Activated naive CD4-positive, alpha-beta T cell treated with anti-CD3 and anti-CD28 coated beads, Interleukin-2, amount 10 ng/mL, durations not matched to agents 7 days and 5 days (primary cell): ENCODE measurements around the gene CDC37L1.
A peak's percentile ranks its signal among the peaks of the same experiment; 100 is the strongest.
"Not testable (repeated sequence)": the region's sequence is repeated elsewhere in the genome, so short reads cannot be mapped to it uniquely, and the experiment has no call there.

Experiments
- CTCF ChIA-PET: fragments of 350-600 bp; sonication (Branson Sonifier 250); formaldehyde crosslinking; loops from one replicate; lab custom pipeline; 2021; ENCODE audit warnings: antibody characterized with exemption; lab: Charles Lee
- DNase-seq: peaks from one replicate; pipeline ENCODE4 v3.0.0-alpha.2; 2020
- H3K27ac Mint-ChIP-seq: one replicate; pipeline ENCODE4 v1.8.0; 2021; ENCODE audit warnings: mild to moderate bottlenecking, moderate library complexity, mixed read lengths
- H3K27me3 Mint-ChIP-seq: one replicate; pipeline ENCODE4 v1.8.0; 2021; ENCODE audit warnings: mild to moderate bottlenecking, mixed read lengths
- H3K36me3 Mint-ChIP-seq: one replicate; pipeline ENCODE4 v1.8.0; 2021; ENCODE audit warnings: mixed read lengths
- H3K4me1 Mint-ChIP-seq: one replicate; pipeline ENCODE4 v1.8.0; 2021; ENCODE audit warnings: mixed read lengths
- H3K4me3 Mint-ChIP-seq: one replicate; pipeline ENCODE4 v1.8.0; 2021; ENCODE audit warnings: mild to moderate bottlenecking, moderate library complexity, mixed read lengths
- H3K9me3 Mint-ChIP-seq: one replicate; pipeline ENCODE4 v1.8.0; 2021; ENCODE audit warnings: mixed read lengths

Gene CDC37L1

GRCh38 chr9:4740638-4741364, 61.4 kb downstream of the CDC37L1 start, which contains the start of gene AK3:
Gene AK3, minus strand, starts transcription at chr9:4741202. Its CDS starts 115 bp downstream, at chr9:4741087.
- peak within 1 kb of the TSS; percentile 89 for H3K4me3 Mint-ChIP-seq
- H3K4me1 Mint-ChIP-seq, result peaks cover 40% of the 10 kb centered on the region
- H3K36me3 Mint-ChIP-seq, result peaks cover 15% of the 10 kb centered on the region
- no peaks in the 10 kb centered on the region for H3K9me3 Mint-ChIP-seq
- CTCF ChIA-PET, result interaction anchor here (0.5 to 1.5 kb wide), 6 partner anchors 34 to 136 kb away, joined by 3 to 8 read pairs (median 3); partner anchors contain the start of gene PLPP6
- H3K27ac Mint-ChIP-seq, result peak within 1 kb of the TSS; percentile 90
- peak; percentile 92 for DNase-seq
- H3K27me3 Mint-ChIP-seq, result no peaks in the 10 kb centered on the region

GRCh38 chr9:4741365-4742089, 62.2 kb downstream of the CDC37L1 start:
- DNase-seq, result no peak
- H3K4me1 Mint-ChIP-seq, result peaks cover 38% of the 10 kb centered on the region
- H3K27ac Mint-ChIP-seq, result peak overlapping the region; percentile 83
- CTCF ChIA-PET, result interaction anchor here (1.5 kb wide), 1 partner anchor 79 kb away, joined by 8 read pairs; the partner anchor contains the start of gene PLPP6
- H3K27me3 Mint-ChIP-seq, result no peaks in the 10 kb centered on the region
- no peaks in the 10 kb centered on the region for H3K9me3 Mint-ChIP-seq
- H3K4me3 Mint-ChIP-seq, result peak overlapping the region; percentile 89
- peaks cover 13% of the 10 kb centered on the region for H3K36me3 Mint-ChIP-seq

GRCh38 chr9:4742246-4742645, 62.9 kb downstream of the CDC37L1 start:
- no peaks in the 10 kb centered on the region for H3K9me3 Mint-ChIP-seq
- H3K27me3 Mint-ChIP-seq, result no peaks in the 10 kb centered on the region
- peaks cover 12% of the 10 kb centered on the region for H3K36me3 Mint-ChIP-seq
- peaks cover 34% of the 10 kb centered on the region for H3K4me1 Mint-ChIP-seq
- no peak for DNase-seq
- CTCF ChIA-PET, result interaction anchor here (1.5 to 2.8 kb wide), 2 partner anchors 11 to 80 kb away, joined by 8 to 10 read pairs; partner anchors contain the start of gene PLPP6
- H3K4me3 Mint-ChIP-seq, result peak overlapping the region; percentile 89
- peak overlapping the region; percentile 83 for H3K27ac Mint-ChIP-seq

- CTCF ChIA-PET, result interaction anchor here (0.9 to 2.8 kb wide), 2 partner anchors 10 to 697 kb away, joined by 3 to 10 read pairs; no protein-coding TSS in a partner anchor
- Mint-ChIP-seq H3K4me3 (no peak overlapping the region), H3K4me1 (peaks cover 27% of the 10 kb centered on the region), H3K36me3 (peaks cover 10% of the 10 kb centered on the region), H3K27me3 (no peaks in the 10 kb centered on the region), H3K9me3 (no peaks in the 10 kb centered on the region), H3K27ac (no peak overlapping the region)
- no peak for DNase-seq
Observed at GRCh38 chr9:4743131-4743875, 63.9 kb downstream of the CDC37L1 start.

- CTCF ChIA-PET, result interaction anchor here (1.1 kb wide), 2 partner anchors 10 to 14 kb away, joined by 3 to 4 read pairs; no protein-coding TSS in a partner anchor
- no peak for DNase-seq
- H3K27ac Mint-ChIP-seq, result no peak overlapping the region
- no peak overlapping the region for H3K4me3 Mint-ChIP-seq
- no peaks in the 10 kb centered on the region for H3K9me3 Mint-ChIP-seq
- H3K36me3 Mint-ChIP-seq, result no peaks in the 10 kb centered on the region
- H3K4me1 Mint-ChIP-seq, result peaks cover 12% of the 10 kb centered on the region
- peaks cover 4% of the 10 kb centered on the region for H3K27me3 Mint-ChIP-seq
Observed at GRCh38 chr9:4746278-4747030, 67.1 kb downstream of the CDC37L1 start.

- no peaks in the 10 kb centered on the region for H3K9me3 Mint-ChIP-seq
- CTCF ChIA-PET, result interaction anchor here (0.7 to 3.9 kb wide), 3 partner anchors 10 to 146 kb away, joined by 3 to 17 read pairs (median 4); no protein-coding TSS in a partner anchor
- no peak overlapping the region for H3K4me3 Mint-ChIP-seq
- peaks cover 2% of the 10 kb centered on the region for H3K4me1 Mint-ChIP-seq
- no peaks in the 10 kb centered on the region for H3K36me3 Mint-ChIP-seq
- H3K27ac Mint-ChIP-seq, result no peak overlapping the region
- DNase-seq, result no peak
- peaks cover 13% of the 10 kb centered on the region for H3K27me3 Mint-ChIP-seq
Observed at GRCh38 chr9:4748612-4749011, 69.2 kb downstream of the CDC37L1 start.

- Mint-ChIP-seq H3K27ac (no peak overlapping the region), H3K4me1 (peaks cover 2% of the 10 kb centered on the region), H3K36me3 (no peaks in the 10 kb centered on the region), H3K4me3 (no peak overlapping the region), H3K27me3 (peaks cover 18% of the 10 kb centered on the region), H3K9me3 (no peaks in the 10 kb centered on the region)
- DNase-seq, result no peak
- CTCF ChIA-PET, result interaction anchor here (0.6 to 3.9 kb wide), 6 partner anchors 9 to 420 kb away, joined by 3 to 17 read pairs (median 4); no protein-coding TSS in a partner anchor
Observed at GRCh38 chr9:4750023-4750673, 70.8 kb downstream of the CDC37L1 start.

GRCh38 chr9:4754530-4754929, 75.2 kb downstream of the CDC37L1 start:
- H3K9me3 Mint-ChIP-seq, result not testable (repeated sequence)

GRCh38 chr9:4755026-4755609, 75.7 kb downstream of the CDC37L1 start:
- peaks cover 36% of the 10 kb centered on the region for H3K27me3 Mint-ChIP-seq
- no peak for DNase-seq
- CTCF ChIA-PET, result interaction anchor here (0.6 to 2.8 kb wide), 5 partner anchors 12 to 846 kb away, joined by 3 to 10 read pairs (median 3); no protein-coding TSS in a partner anchor
- no peak overlapping the region for H3K4me3 Mint-ChIP-seq
- no peak overlapping the region for H3K27ac Mint-ChIP-seq
- no peaks in the 10 kb centered on the region for H3K36me3 Mint-ChIP-seq
- H3K4me1 Mint-ChIP-seq, result peaks cover 3% of the 10 kb centered on the region
- no peaks in the 10 kb centered on the region for H3K9me3 Mint-ChIP-seq

More at GRCh38 chr9:4754530-4754929, 75.2 kb downstream of the CDC37L1 start:
- peaks cover 37% of the 10 kb centered on the region for H3K27me3 Mint-ChIP-seq
- H3K27ac Mint-ChIP-seq, DNase-seq, H3K36me3 Mint-ChIP-seq, H3K4me1 Mint-ChIP-seq, H3K4me3 Mint-ChIP-seq: not testable (repeated sequence)
- CTCF ChIA-PET, result interaction anchor here (0.6 to 2.8 kb wide), 5 partner anchors 11 to 671 kb away, joined by 3 to 10 read pairs (median 3); no protein-coding TSS in a partner anchor

GRCh38 chr9:4756420-4756819, 77.1 kb downstream of the CDC37L1 start:
- CTCF ChIA-PET, result interaction anchor here (0.7 to 1.6 kb wide), 6 partner anchors 11 to 683 kb away, joined by 3 to 10 read pairs (median 4); no protein-coding TSS in a partner anchor
- Mint-ChIP-seq H3K27me3 (peaks cover 45% of the 10 kb centered on the region), H3K4me3 (no peak overlapping the region), H3K36me3 (no peaks in the 10 kb centered on the region), H3K4me1 (peaks cover 3% of the 10 kb centered on the region), H3K27ac (no peak overlapping the region), H3K9me3 (no peaks in the 10 kb centered on the region)
- DNase-seq, result no peak
